IPS-NIHi7 (cell line): ENCODE data around the gene OPRD1.
"Not testable (repeated sequence)": the region's sequence is repeated elsewhere in the genome, so short reads cannot be mapped to it uniquely, and the experiment has no call there.

Source experiments
- DNase-seq: peaks from one replicate; pipeline ENCODE4 v3.0.0; 2012; ENCODE audit warnings: mixed read lengths; ENCODE audit errors: extremely low spot score

OPRD1 gene

GRCh38 chr1:28845786-28846543 is 34.0 kb downstream of the OPRD1 start:
- peak; percentile 49 for DNase-seq

GRCh38 chr1:28847207-28847606 is 35.2 kb downstream of the OPRD1 start:
- DNase-seq, result not testable (repeated sequence)

- DNase-seq, result no peak
Measured at GRCh38 chr1:28848416-28848815, 36.4 kb downstream of the OPRD1 start.

DNA sequence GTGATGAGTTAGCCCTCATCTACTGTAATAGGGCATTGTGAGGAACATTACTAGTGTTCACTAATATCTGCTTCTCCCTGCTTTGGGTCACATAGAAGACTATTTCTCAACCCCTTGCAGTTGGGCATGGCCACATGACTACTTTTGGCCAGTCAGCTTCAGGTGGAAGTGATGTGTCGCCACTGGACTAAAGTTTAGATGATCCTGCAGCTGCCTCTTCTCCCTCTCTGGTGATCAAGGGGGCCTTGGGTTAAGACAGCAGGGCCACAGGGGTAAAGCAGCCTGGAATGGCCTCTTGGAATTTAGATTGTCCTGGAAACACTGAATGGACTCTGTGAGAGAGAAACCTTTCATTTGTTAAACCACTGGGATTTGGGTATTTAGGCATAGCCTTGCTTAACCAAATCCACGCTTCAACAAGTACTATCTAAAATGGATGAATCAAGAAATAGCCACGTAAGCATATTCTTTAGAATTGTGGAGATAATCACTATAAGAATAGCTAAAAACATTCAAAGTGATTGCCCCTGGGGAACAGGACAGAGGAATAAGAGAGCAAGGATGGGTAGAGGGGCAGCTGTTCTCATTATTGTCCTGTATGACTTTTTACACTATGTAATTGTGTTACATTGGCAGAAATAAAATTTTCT is 41.2 kb downstream of the OPRD1 start:
- no peak for DNase-seq

DNA sequence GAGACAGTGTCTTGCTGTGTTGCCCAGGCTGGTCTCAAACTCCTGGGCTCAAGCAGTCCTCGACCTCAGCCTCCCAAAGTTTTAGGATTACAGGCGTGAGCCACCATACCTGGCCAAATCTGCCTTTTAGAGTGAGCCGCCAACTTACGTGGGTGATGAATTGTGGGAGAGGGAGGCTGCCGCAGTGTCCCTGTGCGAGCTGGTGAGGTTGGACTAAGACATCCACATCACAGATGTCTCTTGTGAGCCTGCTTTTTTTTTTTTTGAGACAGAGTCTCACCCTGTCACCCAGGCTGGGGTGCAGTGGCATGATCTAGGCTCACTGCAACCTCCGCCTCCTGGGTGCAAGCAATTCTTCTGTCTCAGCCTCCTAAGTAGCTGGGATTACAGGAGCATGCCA is 42.4 kb downstream of the OPRD1 start:
- not testable (repeated sequence) for DNase-seq

GRCh38 chr1:28855046-28855445 is 43.1 kb downstream of the OPRD1 start:
- no peak for DNase-seq

DNA sequence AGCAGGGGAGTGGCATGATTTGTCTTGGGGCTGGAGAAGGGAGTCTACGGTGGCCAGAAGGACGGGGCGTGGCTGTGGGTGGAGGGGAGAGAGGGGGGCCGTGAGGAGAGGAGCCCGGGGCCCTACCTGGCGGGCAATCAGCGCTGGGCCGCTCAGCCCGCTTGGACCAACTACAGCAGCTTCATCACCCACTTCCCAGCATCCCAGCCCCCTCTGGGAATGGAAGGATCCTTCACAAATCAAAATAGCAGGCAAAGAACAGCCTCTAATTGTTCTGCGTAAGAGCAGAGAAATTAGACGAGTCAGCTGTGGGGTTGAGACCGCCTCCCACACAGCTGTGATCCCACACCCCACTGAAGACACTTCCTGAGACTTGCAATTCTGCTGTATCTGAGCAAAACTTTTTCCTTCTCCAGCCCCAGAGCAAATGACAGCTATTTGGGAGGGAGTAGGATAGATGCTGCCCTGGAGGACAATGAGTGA is 43.5 kb downstream of the OPRD1 start:
- DNase-seq, result no peak

GRCh38 chr1:28855969-28856368 is 44.0 kb downstream of the OPRD1 start:
- DNase-seq, result no peak

DNA sequence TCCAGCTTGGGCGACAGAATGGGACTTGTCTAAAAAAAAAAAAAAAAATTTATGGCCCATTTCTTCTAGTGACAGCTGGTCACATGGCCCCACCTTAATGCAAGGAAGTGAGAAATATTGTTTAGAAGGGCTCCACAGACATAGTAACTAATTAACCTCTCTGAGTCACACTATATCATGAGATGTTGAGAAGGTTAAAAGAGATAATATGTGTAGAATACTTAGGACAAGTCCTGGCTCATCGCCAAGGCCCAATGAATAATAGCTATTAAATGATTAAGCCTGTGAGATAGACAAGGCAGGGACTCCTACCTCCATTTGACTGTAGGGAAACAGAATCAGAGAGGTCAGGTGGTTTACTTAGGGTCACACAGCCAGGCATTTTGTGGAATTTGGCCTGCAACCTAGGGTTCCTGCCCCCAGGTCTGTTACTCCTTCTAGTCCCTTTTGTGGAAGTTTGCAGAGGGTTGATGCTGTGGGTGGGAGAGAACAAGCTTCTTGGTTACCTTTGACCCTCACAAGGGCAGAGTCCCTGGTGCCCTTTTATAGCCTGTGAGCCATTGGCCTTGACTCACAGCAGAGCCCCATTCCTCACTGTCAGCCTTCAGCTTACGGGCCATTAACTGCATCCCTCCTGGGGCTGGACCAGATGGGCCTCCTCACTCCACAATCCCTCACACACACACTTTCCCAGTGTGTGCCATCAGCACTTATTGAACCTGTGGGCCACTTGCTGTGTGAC is 48.5 kb downstream of the OPRD1 start:
- no peak for DNase-seq

- no peak for DNase-seq
Measured at GRCh38 chr1:28862571-28863403, 50.8 kb downstream of the OPRD1 start.

DNA sequence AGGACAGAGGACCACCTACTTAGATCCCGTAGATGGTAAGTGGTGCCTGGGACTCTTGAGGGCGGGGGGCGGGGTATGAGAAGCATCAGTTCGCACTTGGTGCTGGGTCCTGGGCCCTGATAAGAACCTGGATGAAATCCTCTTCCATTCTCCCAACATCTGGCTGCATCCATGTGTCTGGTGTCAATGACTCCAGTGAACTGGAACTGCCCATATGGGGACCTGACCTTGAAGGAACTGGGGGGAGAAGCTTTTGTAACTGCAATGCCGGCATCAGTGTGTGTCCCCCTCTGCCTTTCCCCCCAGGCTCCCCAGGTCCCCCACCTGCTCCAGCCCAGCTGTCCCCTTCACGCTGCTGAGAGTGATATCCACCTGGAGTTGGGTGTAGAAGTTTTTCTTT is 52.7 kb downstream of the OPRD1 start:
- no peak for DNase-seq

DNA sequence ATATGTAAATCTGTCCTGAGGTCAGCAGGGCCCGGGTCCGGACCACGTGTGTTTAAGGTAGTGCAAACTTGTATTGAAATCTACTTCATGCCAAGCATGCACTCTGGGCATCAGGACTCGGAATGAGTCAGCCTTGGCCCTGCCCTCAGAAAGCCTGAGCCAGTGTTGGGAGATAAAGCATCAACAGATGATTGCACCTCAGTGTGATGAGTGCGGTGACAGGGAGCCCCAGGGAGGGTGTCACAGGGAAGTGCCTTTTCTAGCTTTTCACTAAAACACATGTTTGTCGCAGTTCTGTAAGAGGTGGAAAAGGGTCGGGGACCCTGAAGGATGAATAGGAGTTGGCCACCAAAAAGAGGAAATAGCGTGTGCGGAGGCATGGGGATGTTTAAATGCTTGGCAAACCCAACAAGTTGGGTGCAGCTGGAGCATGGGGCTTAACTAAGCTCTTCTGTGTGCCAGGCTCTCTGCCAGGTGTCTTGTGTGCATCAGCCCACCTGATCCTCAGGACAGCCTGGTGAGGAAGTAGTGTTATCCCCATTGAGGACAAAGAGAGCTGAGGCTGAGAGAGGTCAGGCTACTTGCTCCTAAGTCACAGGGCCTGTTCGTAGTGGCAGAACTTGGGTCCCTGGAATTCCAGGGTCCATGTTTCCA is 54.2 kb downstream of the OPRD1 start:
- no peak for DNase-seq

DNA sequence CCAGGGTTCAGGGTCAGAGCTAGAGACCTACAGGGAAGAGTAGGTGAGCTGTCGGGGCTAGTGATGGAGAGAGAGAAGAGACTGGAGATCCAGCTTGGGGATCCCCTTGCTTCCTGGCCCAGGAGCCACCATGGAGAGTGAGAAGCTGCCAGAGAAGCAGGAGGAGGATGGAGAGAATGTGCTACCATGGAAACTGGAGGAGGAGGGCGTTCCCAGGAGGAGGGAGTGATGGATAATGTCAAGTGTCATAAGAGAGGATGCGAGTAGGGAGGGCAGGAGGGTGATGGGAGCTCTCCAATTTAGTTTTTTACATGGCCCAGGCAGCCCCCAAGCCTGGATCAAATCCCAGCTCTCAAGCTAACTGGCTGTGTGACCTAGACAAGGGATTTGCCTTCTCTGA is 55.9 kb downstream of the OPRD1 start:
- no peak for DNase-seq

DNA sequence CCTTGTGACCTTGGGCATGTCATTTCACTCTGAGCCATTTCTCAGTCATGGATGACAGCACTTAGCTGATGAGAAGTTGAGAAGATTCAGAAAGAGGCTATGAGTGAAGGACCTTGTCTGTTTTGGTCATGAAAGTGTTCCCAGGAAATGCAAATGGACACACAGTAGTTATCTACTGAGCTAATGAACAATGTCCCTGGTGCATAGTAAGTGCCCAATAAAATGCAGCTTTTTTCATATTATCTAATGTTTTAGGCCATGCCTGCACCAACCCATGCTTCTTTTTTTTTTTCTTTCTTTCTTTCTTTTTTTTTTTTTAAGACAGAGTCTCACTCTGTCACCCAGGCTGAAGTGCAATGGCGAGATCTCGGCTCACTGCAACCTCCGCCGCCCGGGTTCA is 58.0 kb downstream of the OPRD1 start:
- DNase-seq, result no peak

GRCh38 chr1:28871631-28872401 is 59.8 kb downstream of the OPRD1 start:
- DNase-seq, result no peak

GRCh38 chr1:28875134-28875533 is 63.2 kb downstream of the OPRD1 start:
- not testable (repeated sequence) for DNase-seq

DNA sequence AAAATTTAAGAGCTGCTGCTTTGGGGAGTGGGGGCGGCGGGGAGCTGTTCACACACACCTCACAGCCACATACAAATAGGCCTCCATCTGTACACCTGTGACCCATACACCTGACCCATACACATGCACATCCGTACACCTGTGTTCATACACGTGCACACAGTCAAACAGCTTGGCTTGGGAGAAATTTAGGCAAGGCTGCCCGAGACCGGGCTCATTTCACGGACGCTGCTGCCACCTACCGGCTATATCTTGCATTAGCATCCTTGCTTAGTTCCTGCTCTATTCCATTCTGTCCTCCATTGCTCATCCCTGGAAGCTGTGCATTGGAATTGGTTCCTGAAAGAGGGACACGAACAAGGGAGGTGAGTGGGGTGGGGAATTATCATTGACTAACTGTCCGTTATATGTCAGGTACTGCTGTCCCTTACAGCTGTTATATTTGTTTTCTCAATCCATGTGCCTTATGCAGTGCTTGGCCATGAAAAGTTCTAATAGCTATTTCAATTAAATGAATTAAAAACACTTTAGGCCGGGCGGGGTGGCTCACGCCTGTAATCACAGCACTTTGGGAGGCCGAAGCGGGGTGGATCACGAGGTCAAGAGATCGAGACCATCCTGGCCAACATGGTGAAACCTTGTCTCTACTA is 65.3 kb downstream of the OPRD1 start:
- DNase-seq, result peak; percentile 86

DNA sequence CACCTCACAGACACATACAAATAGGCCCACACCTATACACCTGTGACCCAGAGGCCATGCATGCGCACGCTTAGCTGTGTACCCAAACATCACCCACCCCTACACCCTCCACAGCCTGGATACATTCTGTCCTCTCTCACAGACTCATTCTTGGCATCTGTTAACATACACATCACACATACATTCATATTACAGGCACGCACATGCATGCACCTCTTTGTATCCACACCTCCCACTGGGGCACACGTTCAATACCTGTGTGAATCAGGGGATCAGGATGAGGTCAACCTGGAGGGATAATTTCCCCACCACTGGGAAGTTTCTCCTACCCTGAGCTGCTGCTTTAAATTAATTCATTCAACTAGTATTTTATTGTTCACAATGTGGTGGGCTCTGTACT is 66.8 kb downstream of the OPRD1 start:
- DNase-seq, result no peak

- peak; percentile 87 for DNase-seq
Measured at GRCh38 chr1:28882009-28882628, 70.1 kb downstream of the OPRD1 start.
